Common myeloid progenitor, CD34-positive (primary cell): Measurements from ENCODE around the gene SMIM1.

Experiments
- CTCF ChIA-PET: fragments of 350-600 bp; sonication (Branson Sonifier 250); formaldehyde crosslinking; loops from one replicate; lab custom pipeline; 2021; ENCODE audit warnings: antibody characterized with exemption; lab: Charles Lee
- POLR2A ChIA-PET: fragments of 350-600 bp; sonication (Branson Sonifier 250); formaldehyde crosslinking; loops from one replicate; lab custom pipeline; 2021; ENCODE audit warnings: antibody characterized with exemption; lab: Charles Lee
- DNase-seq, 3 donors: peaks; one replicate each; pipeline versions ENCODE4 v3.0.0 to v3.0.0-alpha.2; 2013
- H3K27ac ChIP-seq, 2 experiments: 1 replicate in 1 of 2; 2 replicates in 1 of 2; pipeline ENCODE4 v1.7.0; 2013; ENCODE audit warnings: inconsistent platforms in 2 of 2, low read length in 2 of 2, mild to moderate bottlenecking in 2 of 2, low read depth in 1 of 2, moderate library complexity in 1 of 2; ENCODE audit not compliant: severe bottlenecking in 2 of 2, insufficient read depth in 1 of 2, poor library complexity in 1 of 2
- H3K27me3 ChIP-seq, 5 experiments: replicated peaks in 2 of 5; 1 replicate in 3 of 5; 2 replicates in 2 of 5; pipeline versions ENCODE4 v1.6.1 to v1.7.0; 2013; ENCODE audit warnings: low read length in 4 of 5, mild to moderate bottlenecking in 2 of 5, moderate library complexity in 2 of 5, inconsistent platforms in 1 of 5; ENCODE audit not compliant: insufficient read depth in 5 of 5, control insufficient read depth in 4 of 5
- H3K36me3 ChIP-seq, 4 experiments: 1 replicate in 2 of 4; 2 replicates in 2 of 4; pipeline versions ENCODE4 v1.6.1 to v1.7.0; 2013; ENCODE audit warnings: low read length in 3 of 4, control low read depth in 1 of 4, mild to moderate bottlenecking in 1 of 4; ENCODE audit not compliant: control insufficient read depth in 4 of 4, insufficient read depth in 4 of 4
- H3K4me1 ChIP-seq, 4 experiments: 1 replicate in 3 of 4; 2 replicates in 1 of 4; pipeline versions ENCODE4 v1.6.1 to v1.7.1; 2013; ENCODE audit warnings: low read length in 3 of 4, mild to moderate bottlenecking in 3 of 4, control low read depth in 1 of 4, inconsistent platforms in 1 of 4, moderate library complexity in 1 of 4; ENCODE audit not compliant: control insufficient read depth in 4 of 4, insufficient read depth in 4 of 4; ENCODE audit errors: control extremely low read depth in 1 of 4
- H3K4me3 ChIP-seq, 7 experiments: 1 replicate in 4 of 7; 2 replicates in 3 of 7; pipeline versions ENCODE4 v1.5.1 to v1.7.0; 2013; ENCODE audit warnings: mild to moderate bottlenecking in 7 of 7, low read length in 6 of 7, moderate library complexity in 6 of 7, inconsistent platforms in 2 of 7, low read depth in 2 of 7, control low read depth in 1 of 7; ENCODE audit not compliant: insufficient read depth in 4 of 7, control insufficient read depth in 1 of 7; ENCODE audit errors: extremely low read depth in 1 of 7
- H3K9me3 ChIP-seq, 5 experiments: 1 replicate in 4 of 5; 2 replicates in 1 of 5; pipeline versions ENCODE4 v1.6.1 to v1.7.1; 2013; ENCODE audit warnings: low read length in 4 of 5, mild to moderate bottlenecking in 2 of 5, inconsistent platforms in 1 of 5, low read depth in 1 of 5, moderate library complexity in 1 of 5; ENCODE audit not compliant: control insufficient read depth in 4 of 5, insufficient read depth in 2 of 5; ENCODE audit errors: control extremely low read depth in 1 of 5
- WGBS: methylation state at CpG from one replicate; pipeline ENCODE4 v1.1.5; 2013; ENCODE audit not compliant: insufficient coverage; 5-methylcytosine and 5-hydroxymethylcytosine counted together

The SMIM1 gene

DNA sequence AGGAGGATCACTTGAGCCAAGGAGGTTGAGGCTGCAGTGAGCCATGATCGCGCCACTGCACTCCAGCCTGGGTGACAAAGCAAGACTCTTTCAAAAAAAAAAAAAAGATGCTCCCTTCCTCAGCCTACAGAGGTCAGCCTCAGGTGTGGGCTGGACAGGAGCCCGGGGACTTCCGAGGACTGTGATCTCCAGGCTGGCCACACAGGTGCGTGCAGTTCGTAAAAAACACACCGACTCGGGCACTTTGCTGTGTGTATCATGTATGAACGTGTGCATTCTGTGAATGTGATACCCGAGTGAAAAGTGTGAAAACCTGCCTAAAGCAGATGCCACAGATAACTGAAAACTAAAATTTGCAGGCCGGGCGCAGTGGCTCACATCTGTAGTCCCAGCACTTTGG lies 28.7 kb upstream of the SMIM1 start:
- Histone ChIP-seq H3K36me3 (peaks cover 1 to 42% (median 29%) of the 10 kb centered on the region in 4 experiments), H3K4me1 (peaks cover 0 to 26% (median 18%) of the 10 kb centered on the region in 4 experiments), H3K4me3 (no peak overlapping the region), H3K27me3 (no peaks in the 10 kb centered on the region), H3K27ac (no peak overlapping the region), H3K9me3 (no peaks in the 10 kb centered on the region)
- CTCF ChIA-PET = interaction anchor here (1.0 kb wide), 1 partner anchor 14 kb away, joined by 3 read pairs; no protein-coding TSS in a partner anchor
- no peak for DNase-seq
- 97% methylated on average over 7 of the region's 12 CpGs for WGBS
- POLR2A ChIA-PET = no interaction called here

GRCh38 chr1:3744646-3745045 lies 27.9 kb upstream of the SMIM1 start:
- Histone ChIP-seq H3K27ac (no peak overlapping the region), H3K4me1 (peaks cover 0 to 26% (median 18%) of the 10 kb centered on the region in 4 experiments), H3K9me3 (no peaks in the 10 kb centered on the region), H3K27me3 (no peaks in the 10 kb centered on the region), H3K4me3 (no peak overlapping the region), H3K36me3 (peaks cover 0 to 35% (median 23%) of the 10 kb centered on the region in 4 experiments)
- ChIA-PET CTCF (no interaction called here), POLR2A (no interaction called here)
- no peak for DNase-seq
- 98% methylated on average over 7 of the region's 10 CpGs for WGBS

GRCh38 chr1:3745071-3745470 lies 27.5 kb upstream of the SMIM1 start:
- Histone ChIP-seq H3K27me3 (no peaks in the 10 kb centered on the region), H3K27ac (no peak overlapping the region), H3K9me3 (no peaks in the 10 kb centered on the region), H3K4me3 (no peak overlapping the region), H3K36me3 (peaks cover 0 to 32% (median 22%) of the 10 kb centered on the region in 4 experiments), H3K4me1 (peaks cover 0 to 26% (median 18%) of the 10 kb centered on the region in 4 experiments)
- ChIA-PET CTCF (no interaction called here), POLR2A (no interaction called here)
- no peak for DNase-seq
- 99% methylated on average over 9 of the region's 12 CpGs for WGBS

GRCh38 chr1:3745590-3746381 lies 26.8 kb upstream of the SMIM1 start:
- Histone ChIP-seq H3K4me3 (peak overlapping the region in 3 of 7 experiments; percentile 75 to 82 (median 79)), H3K4me1 (peaks cover 0 to 26% (median 18%) of the 10 kb centered on the region in 4 experiments), H3K27me3 (no peaks in the 10 kb centered on the region), H3K36me3 (peaks cover 0 to 28% (median 18%) of the 10 kb centered on the region in 4 experiments), H3K27ac (no peak overlapping the region), H3K9me3 (no peaks in the 10 kb centered on the region)
- DNase-seq = peak in 2 of 3 donors; percentile 13 to 19
- ChIA-PET POLR2A (no interaction called here), CTCF (no interaction called here)
- 90% methylated on average over 19 of the region's 25 CpGs for WGBS

DNA sequence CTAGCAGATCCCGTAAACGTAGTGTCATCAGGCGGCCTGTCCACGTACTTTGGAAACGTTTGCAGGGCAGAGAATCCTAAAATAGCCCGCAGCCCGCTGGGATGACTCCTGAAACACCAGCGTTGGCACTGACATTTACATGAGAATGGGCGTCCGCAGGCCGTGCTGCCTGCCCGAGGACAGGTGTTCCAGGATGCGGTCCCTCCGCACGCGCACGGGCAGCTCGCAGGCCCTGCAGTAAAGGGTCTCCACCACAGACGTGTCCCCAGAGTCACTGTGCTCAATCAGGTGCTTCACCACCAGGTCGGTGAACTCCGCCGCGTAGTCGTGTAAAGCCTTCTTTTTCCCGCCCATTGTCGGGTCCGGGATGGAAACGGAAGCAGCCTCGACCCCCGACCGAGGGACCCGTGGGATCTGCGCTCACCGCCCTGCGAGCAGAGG lies 26.1 kb upstream of the SMIM1 start:
- Histone ChIP-seq H3K9me3 (no peaks in the 10 kb centered on the region), H3K4me3 (peak overlapping the region in 6 of 7 experiments; percentile 61 to 82 (median 77)), H3K36me3 (peaks cover 0 to 23% (median 17%) of the 10 kb centered on the region in 4 experiments), H3K27me3 (peaks cover 0 to 3% (median 0%) of the 10 kb centered on the region in 5 experiments), H3K27ac (no peak overlapping the region), H3K4me1 (peaks cover 0 to 31% (median 18%) of the 10 kb centered on the region in 4 experiments)
- no peak for DNase-seq
- ChIA-PET CTCF (no interaction called here), POLR2A (no interaction called here)
- 37% methylated on average over 34 of the region's 35 CpGs for WGBS

GRCh38 chr1:3746830-3747521 lies 25.6 kb upstream of the SMIM1 start:
- CTCF ChIA-PET = no interaction called here
- DNase-seq = peak; percentile 79 to 89 (median 85)
- Histone ChIP-seq H3K4me3 (peak overlapping the region; percentile 48 to 82 (median 75)), H3K36me3 (peaks cover 0 to 17% (median 15%) of the 10 kb centered on the region in 4 experiments), H3K27ac (peak overlapping the region in 1 of 2 experiments; percentile 43), H3K27me3 (peaks cover 0 to 3% (median 0%) of the 10 kb centered on the region in 5 experiments), H3K4me1 (peaks cover 0 to 31% (median 18%) of the 10 kb centered on the region in 4 experiments), H3K9me3 (no peaks in the 10 kb centered on the region)
- POLR2A ChIA-PET = no interaction called here
- under 1% methylated on average over 62 of the region's 73 CpGs for WGBS
